Endodermal cell (in vitro differentiated cells): ENCODE results near the gene ATXN1. TPM values are rescaled to one million over a fixed set of nuclear protein-coding genes. Genes with fewer than 3 reads are reported as not detected.

Source experiments
- DNase-seq: peaks from one replicate; pipeline ENCODE4 v3.0.0-alpha.2; 2017
- H3K27ac ChIP-seq: 2 replicates; pipeline ENCODE4 v1.5.1; 2013; ENCODE audit warnings: mild to moderate bottlenecking, low read depth, low read length, moderate library complexity
- H3K27me3 ChIP-seq: 2 replicates; pipeline ENCODE4 v1.6.1; 2013; ENCODE audit warnings: mild to moderate bottlenecking, low read length, moderate library complexity; ENCODE audit not compliant: insufficient read depth, control insufficient read depth, poor library complexity, severe bottlenecking
- H3K36me3 ChIP-seq: 2 replicates; pipeline ENCODE4 v1.7.0; 2013; ENCODE audit warnings: mild to moderate bottlenecking, low read length, moderate library complexity; ENCODE audit not compliant: control insufficient read depth, insufficient read depth
- H3K4me1 ChIP-seq: one replicate; pipeline ENCODE4 v1.7.0; 2013; ENCODE audit warnings: low read length; ENCODE audit not compliant: control insufficient read depth, insufficient read depth
- H3K4me3 ChIP-seq: 2 replicates; pipeline ENCODE4 v1.5.1; 2013; ENCODE audit warnings: mild to moderate bottlenecking, low read length, moderate library complexity
- H3K9ac ChIP-seq: 2 replicates; pipeline ENCODE4 v1.6.1; 2013; ENCODE audit warnings: mild to moderate bottlenecking, low read length, moderate library complexity; ENCODE audit not compliant: poor library complexity, severe bottlenecking; ENCODE audit errors: extremely low read depth
- H3K9me3 ChIP-seq: 2 replicates; pipeline ENCODE4 v1.6.1; 2013; ENCODE audit warnings: mild to moderate bottlenecking, low read length, moderate library complexity; ENCODE audit not compliant: control insufficient read depth
- H3K27ac Mint-ChIP-seq: 2 replicates; pipeline ENCODE4 v1.8.0; 2020; ENCODE audit warnings: mixed read lengths
- H3K27me3 Mint-ChIP-seq: 2 replicates; pipeline ENCODE4 v1.8.0; 2021; ENCODE audit warnings: mild to moderate bottlenecking, mixed read lengths; ENCODE audit not compliant: insufficient read depth
- H3K36me3 Mint-ChIP-seq: 2 replicates; pipeline ENCODE4 v1.8.0; 2020; ENCODE audit warnings: low read depth, mixed read lengths
- H3K4me1 Mint-ChIP-seq: 2 replicates; pipeline ENCODE4 v1.8.0; 2020; ENCODE audit warnings: mixed read lengths
- H3K4me3 Mint-ChIP-seq: 2 replicates; pipeline ENCODE4 v1.8.0; 2020; ENCODE audit warnings: mild to moderate bottlenecking, moderate library complexity, mixed read lengths
- H3K9me3 Mint-ChIP-seq: 2 replicates; pipeline ENCODE4 v1.8.0; 2020; ENCODE audit warnings: mild to moderate bottlenecking, mixed read lengths
- WGBS, 2 experiments: methylation state at CpG; one replicate each; pipeline versions ENCODE4 v1.1.5 to v1.1.7; 2013; ENCODE audit warnings: missing lambda C conversion rate in 2 of 2, mixed read lengths in 1 of 2; ENCODE audit not compliant: insufficient coverage in 1 of 2, insufficient read length in 1 of 2; 5-methylcytosine and 5-hydroxymethylcytosine counted together
- total RNA-seq, 2 donors: library from RNA; stranded (reverse); fragmentation: NEBNext Ultra II Directional in 1 of 2; extraction: Animal tissue kit (Norgen Biotek cat#: 25700) in 1 of 2; gene quantifications; 2 replicates in 1 of 2; 3 replicates in 1 of 2; pipeline ENCODE4 v1.2.1, GENCODE V29; 2021
- TF ChIP-seq, protein P1 (sequence below): fragments of 200-600 bp; sonication (generic); conservative IDR thresholded peaks from 2 replicates; pipeline ENCODE4 v1.5.0; 2021; ENCODE audit warnings: antibody characterized with exemption, mild to moderate bottlenecking

Gene ATXN1
- total RNA-seq, 2 donors from 2014 or later, result 10.4 to 15.9 TPM

DNA sequence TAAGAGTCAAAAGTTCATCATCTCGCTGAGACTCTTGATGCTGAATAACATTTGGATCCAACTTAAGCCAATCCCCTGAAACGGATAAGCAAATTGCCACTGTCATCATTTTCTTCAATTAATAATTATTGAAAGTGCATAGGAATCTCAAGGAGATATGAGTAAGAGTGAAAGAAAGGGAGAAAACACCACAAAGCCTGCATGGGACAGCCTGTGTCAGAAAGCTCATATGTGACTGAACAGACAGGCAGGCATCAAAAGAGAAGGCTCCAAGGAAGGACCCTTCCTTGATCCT is 13.3 kb downstream of the ATXN1 start:
- 88 to 100% methylated on average over 1 to 2 of the region's 2 CpGs for WGBS, 2 experiments
- Mint-ChIP-seq H3K4me1 (no peaks in the 10 kb centered on the region), H3K27ac (no peak overlapping the region), H3K9me3 (no peaks in the 10 kb centered on the region), H3K4me3 (no peak overlapping the region), H3K27me3 (no peaks in the 10 kb centered on the region), H3K36me3 (peaks cover 4% of the 10 kb centered on the region)
- Histone ChIP-seq H3K9ac (no peak overlapping the region), H3K4me3 (no peak overlapping the region), H3K9me3 (no peaks in the 10 kb centered on the region), H3K4me1 (no peaks in the 10 kb centered on the region), H3K36me3 (no peaks in the 10 kb centered on the region), H3K27ac (no peak overlapping the region), H3K27me3 (no peaks in the 10 kb centered on the region)
- no peak for DNase-seq
- TF ChIP-seq, protein P1, sequence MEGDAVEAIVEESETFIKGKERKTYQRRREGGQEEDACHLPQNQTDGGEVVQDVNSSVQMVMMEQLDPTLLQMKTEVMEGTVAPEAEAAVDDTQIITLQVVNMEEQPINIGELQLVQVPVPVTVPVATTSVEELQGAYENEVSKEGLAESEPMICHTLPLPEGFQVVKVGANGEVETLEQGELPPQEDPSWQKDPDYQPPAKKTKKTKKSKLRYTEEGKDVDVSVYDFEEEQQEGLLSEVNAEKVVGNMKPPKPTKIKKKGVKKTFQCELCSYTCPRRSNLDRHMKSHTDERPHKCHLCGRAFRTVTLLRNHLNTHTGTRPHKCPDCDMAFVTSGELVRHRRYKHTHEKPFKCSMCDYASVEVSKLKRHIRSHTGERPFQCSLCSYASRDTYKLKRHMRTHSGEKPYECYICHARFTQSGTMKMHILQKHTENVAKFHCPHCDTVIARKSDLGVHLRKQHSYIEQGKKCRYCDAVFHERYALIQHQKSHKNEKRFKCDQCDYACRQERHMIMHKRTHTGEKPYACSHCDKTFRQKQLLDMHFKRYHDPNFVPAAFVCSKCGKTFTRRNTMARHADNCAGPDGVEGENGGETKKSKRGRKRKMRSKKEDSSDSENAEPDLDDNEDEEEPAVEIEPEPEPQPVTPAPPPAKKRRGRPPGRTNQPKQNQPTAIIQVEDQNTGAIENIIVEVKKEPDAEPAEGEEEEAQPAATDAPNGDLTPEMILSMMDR, result no peak

DNA sequence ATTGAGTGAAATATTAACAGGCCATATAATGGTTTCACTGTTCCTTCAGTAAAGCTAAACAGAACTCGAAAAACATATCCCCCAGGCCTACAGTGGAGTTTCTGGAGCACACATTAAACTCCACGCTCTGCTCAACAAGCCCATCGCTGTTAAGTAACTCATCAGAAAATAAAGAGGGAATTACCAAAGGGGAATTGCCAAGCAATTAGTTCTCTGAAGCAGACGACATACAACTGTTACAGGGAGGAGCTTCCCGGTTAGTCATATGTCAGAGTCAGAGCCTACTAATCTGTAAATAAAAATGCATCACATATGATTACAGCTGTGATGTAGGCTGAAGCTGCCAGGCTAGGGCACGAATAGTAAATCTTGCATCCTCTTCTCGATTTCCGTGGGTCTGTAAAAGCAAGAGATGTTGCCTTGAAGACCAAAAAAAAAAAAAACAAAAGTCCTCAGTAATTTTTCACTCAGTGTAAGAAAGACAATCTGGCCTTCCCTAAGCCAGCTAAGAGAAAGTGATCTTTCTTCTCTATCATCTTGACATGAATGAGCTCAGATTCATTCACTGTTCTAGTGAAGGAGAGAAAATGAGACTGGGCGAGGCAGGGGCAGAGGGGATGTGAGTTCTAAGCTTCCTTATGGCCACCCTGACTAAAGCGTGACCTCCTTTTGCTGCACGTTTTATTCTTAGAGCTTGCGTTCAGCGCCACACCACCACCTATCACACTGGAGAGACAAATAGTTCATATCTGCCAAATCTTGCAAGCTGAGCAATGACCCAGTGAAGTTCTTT is 13.8 kb downstream of the ATXN1 start:
- Histone ChIP-seq H3K4me1 (no peaks in the 10 kb centered on the region), H3K27me3 (no peaks in the 10 kb centered on the region), H3K9me3 (no peaks in the 10 kb centered on the region), H3K36me3 (no peaks in the 10 kb centered on the region), H3K9ac (no peak overlapping the region), H3K4me3 (no peak overlapping the region), H3K27ac (no peak overlapping the region)
- no peak for DNase-seq
- TF ChIP-seq, protein P1, result no peak
- no peak overlapping the region for H3K4me3 Mint-ChIP-seq
- H3K9me3 Mint-ChIP-seq, result no peaks in the 10 kb centered on the region
- H3K4me1 Mint-ChIP-seq, result no peaks in the 10 kb centered on the region
- no peaks in the 10 kb centered on the region for H3K27me3 Mint-ChIP-seq
- 93 to 94% methylated on average over 11 to 13 of the region's 13 CpGs for WGBS, 2 experiments
- H3K27ac Mint-ChIP-seq, result no peak overlapping the region
- peaks cover 4% of the 10 kb centered on the region for H3K36me3 Mint-ChIP-seq

- no peak for DNase-seq
- Histone ChIP-seq H3K4me3 (no peak overlapping the region), H3K4me1 (no peaks in the 10 kb centered on the region), H3K27me3 (no peaks in the 10 kb centered on the region), H3K27ac (no peak overlapping the region), H3K9ac (no peak overlapping the region), H3K9me3 (no peaks in the 10 kb centered on the region), H3K36me3 (no peaks in the 10 kb centered on the region)
- Mint-ChIP-seq H3K4me3 (no peak overlapping the region), H3K4me1 (no peaks in the 10 kb centered on the region), H3K36me3 (peaks cover 4% of the 10 kb centered on the region), H3K27ac (no peak overlapping the region), H3K27me3 (no peaks in the 10 kb centered on the region), H3K9me3 (no peaks in the 10 kb centered on the region)
- TF ChIP-seq, protein P1, result no peak
- 92 to 93% methylated on average over 2 to 3 of the region's 3 CpGs for WGBS, 2 experiments
These were observed 14.4 kb downstream of the ATXN1 start for GRCh38 chr6:16746812-16747211.
